Activated naive CD8-positive, alpha-beta T cell treated with anti-CD3 and anti-CD28 coated beads, Interleukin-2, amount 50 U/mL, for 24 hours (primary cell): Measurements from ENCODE around the gene CRYAA.
"Not testable (repeated sequence)": the region's sequence is repeated elsewhere in the genome, so short reads cannot be mapped to it uniquely, and the experiment has no call there.

Experiments used
- ATAC-seq: fragments of 150-1000 bp; cut with Tn5 transposase; one replicate; pipeline ENCODE4 v1.10.0; 2021
- DNase-seq: peaks from one replicate; pipeline ENCODE4 v3.0.0; 2021
- H3K27ac Mint-ChIP-seq: one replicate; pipeline ENCODE4 v1.8.0; 2021; ENCODE audit warnings: mild to moderate bottlenecking, mixed read lengths
- H3K27me3 Mint-ChIP-seq: one replicate; pipeline ENCODE4 v1.8.0; 2021; ENCODE audit warnings: mixed read lengths
- H3K36me3 Mint-ChIP-seq: one replicate; pipeline ENCODE4 v1.8.0; 2021; ENCODE audit warnings: low read depth, mixed read lengths
- H3K4me1 Mint-ChIP-seq: one replicate; pipeline ENCODE4 v1.8.0; 2021; ENCODE audit warnings: mixed read lengths
- H3K4me3 Mint-ChIP-seq: one replicate; pipeline ENCODE4 v1.8.0; 2021; ENCODE audit warnings: mild to moderate bottlenecking, moderate library complexity, mixed read lengths
- H3K9me3 Mint-ChIP-seq: one replicate; pipeline ENCODE4 v1.8.0; 2021; ENCODE audit warnings: mixed read lengths

Gene CRYAA, protein sequence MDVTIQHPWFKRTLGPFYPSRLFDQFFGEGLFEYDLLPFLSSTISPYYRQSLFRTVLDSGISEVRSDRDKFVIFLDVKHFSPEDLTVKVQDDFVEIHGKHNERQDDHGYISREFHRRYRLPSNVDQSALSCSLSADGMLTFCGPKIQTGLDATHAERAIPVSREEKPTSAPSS

DNA sequence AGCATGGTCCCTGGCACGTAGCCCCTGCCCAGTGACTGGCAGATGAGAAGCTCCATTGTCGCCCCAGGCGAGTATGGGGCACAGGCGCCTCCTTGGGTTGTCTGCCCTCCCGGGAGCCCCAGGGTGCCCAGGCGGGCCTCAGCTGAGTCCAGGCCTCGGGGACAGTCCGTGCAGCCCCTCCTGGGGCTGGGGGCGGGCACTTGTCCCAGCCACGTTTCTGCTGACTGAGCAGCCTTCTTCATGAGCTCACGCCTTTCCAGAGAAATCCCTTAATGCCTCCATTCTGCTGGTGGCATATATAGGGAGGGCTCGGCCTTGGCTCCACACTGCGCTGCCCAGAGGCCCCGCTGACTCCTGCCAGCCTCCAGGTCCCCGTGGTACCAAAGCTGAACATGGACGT lies at the start of gene CRYAA:
CRYAA (plus strand) TSS at position 301 of the 400 bp plus-strand sequence; CDS start at position 393, 92 bp downstream.
- not testable (repeated sequence) for H3K36me3 Mint-ChIP-seq, H3K4me1 Mint-ChIP-seq, DNase-seq, H3K27ac Mint-ChIP-seq, H3K27me3 Mint-ChIP-seq, ATAC-seq, H3K4me3 Mint-ChIP-seq, H3K9me3 Mint-ChIP-seq

DNA sequence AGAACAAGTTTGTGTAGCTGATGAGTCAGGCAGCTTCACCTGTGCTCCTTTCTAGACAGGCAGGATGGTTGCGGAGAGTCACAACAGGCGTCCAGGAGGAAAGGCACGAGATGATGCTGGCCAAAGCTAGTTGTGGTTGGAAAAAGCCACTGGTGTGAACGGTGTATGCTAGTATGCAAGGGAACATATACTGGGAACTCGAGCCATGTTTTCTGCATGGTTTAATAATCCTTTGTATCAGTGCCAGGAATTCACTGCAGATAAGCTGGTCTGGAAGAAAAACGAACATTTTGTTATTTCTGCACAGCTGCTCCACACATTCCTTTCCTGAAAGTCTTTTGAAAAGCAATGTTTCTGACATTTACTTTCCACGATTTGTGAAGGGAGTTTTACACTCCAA lies 38.7 kb upstream of the CRYAA start:
- not testable (repeated sequence) for H3K4me3 Mint-ChIP-seq, H3K4me1 Mint-ChIP-seq, H3K27me3 Mint-ChIP-seq, H3K36me3 Mint-ChIP-seq, ATAC-seq, H3K27ac Mint-ChIP-seq, H3K9me3 Mint-ChIP-seq, DNase-seq

DNA sequence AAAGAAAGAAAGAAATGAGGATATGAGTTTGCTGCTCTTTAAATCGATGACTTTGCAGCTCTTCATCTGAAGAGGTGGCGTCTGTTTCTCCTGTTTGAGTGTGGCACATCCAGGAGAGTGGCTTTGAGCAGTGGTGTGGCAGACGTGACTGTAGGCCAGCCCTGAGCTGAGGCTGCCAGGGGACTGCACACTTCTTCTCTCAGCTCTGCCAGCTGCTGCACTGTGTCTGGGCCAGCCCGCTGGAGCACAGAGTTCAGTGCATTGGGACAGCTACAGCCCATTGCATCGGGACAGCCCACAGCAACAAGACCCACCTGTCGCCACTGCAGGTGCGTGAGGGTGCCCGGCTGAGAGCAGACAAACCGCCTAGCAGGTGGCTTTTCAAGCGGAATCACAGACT lies 34.3 kb upstream of the CRYAA start:
- H3K9me3 Mint-ChIP-seq, H3K4me3 Mint-ChIP-seq, H3K4me1 Mint-ChIP-seq, H3K36me3 Mint-ChIP-seq, DNase-seq, ATAC-seq, H3K27me3 Mint-ChIP-seq, H3K27ac Mint-ChIP-seq: not testable (repeated sequence)

GRCh38 chr21:43138944-43139343 lies 29.9 kb upstream of the CRYAA start:
- not testable (repeated sequence) for DNase-seq, ATAC-seq, H3K4me3 Mint-ChIP-seq

GRCh38 chr21:43141407-43141806 lies 27.4 kb upstream of the CRYAA start:
- H3K4me1 Mint-ChIP-seq = not testable (repeated sequence)

More at GRCh38 chr21:43138944-43139343, 29.9 kb upstream of the CRYAA start:
- H3K27ac Mint-ChIP-seq, H3K27me3 Mint-ChIP-seq, H3K36me3 Mint-ChIP-seq, H3K4me1 Mint-ChIP-seq, H3K9me3 Mint-ChIP-seq: not testable (repeated sequence)

DNA sequence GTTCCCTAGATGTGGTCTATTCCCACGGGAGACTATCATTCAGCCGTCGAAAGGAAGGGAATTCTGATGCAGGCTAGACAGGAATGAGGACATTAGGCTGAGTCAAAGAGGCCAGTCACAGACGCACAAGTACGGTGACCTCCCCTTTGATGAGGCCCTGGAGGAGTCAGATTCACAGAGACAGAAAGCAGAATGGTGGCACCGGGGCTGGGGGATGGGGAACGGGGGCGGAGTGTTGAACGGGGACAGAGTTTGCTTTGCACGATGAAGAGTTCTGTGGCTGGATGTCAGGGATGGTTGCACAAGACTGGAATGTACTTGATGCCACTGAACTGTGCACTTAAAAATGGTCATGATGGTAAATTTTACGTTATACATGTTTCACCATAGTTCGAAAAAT lies 22.2 kb upstream of the CRYAA start:
- not testable (repeated sequence) for H3K4me1 Mint-ChIP-seq, H3K27ac Mint-ChIP-seq, H3K4me3 Mint-ChIP-seq, H3K9me3 Mint-ChIP-seq, H3K36me3 Mint-ChIP-seq, ATAC-seq, H3K27me3 Mint-ChIP-seq, DNase-seq

More at GRCh38 chr21:43141407-43141806, 27.4 kb upstream of the CRYAA start:
- H3K27me3 Mint-ChIP-seq, ATAC-seq, H3K9me3 Mint-ChIP-seq, H3K27ac Mint-ChIP-seq, DNase-seq, H3K4me3 Mint-ChIP-seq, H3K36me3 Mint-ChIP-seq: not testable (repeated sequence)

DNA sequence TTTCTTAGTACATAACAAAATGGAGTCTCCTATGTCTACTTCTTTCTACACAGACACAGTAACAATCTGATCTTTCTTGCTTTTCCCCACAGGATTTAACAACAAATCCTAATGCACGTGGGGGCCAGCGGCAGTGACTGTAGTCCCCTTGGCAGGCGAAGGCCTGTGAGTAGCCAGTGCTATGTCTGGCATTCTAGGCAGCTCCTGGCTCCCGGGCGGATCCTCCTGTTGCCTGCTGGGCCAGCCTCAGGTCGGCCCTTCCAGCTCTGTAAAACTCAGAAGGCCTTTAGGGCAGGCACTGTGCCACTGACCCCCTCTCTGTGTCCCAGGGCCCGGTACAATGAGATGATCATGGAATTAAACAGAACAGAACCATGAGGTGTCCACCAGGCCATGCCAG lies 20.8 kb upstream of the CRYAA start:
- not testable (repeated sequence) for DNase-seq, ATAC-seq, H3K27me3 Mint-ChIP-seq, H3K9me3 Mint-ChIP-seq, H3K4me3 Mint-ChIP-seq, H3K4me1 Mint-ChIP-seq, H3K27ac Mint-ChIP-seq, H3K36me3 Mint-ChIP-seq

GRCh38 chr21:43149344-43149743 lies 19.5 kb upstream of the CRYAA start:
- not testable (repeated sequence) for H3K27me3 Mint-ChIP-seq, H3K4me3 Mint-ChIP-seq, H3K36me3 Mint-ChIP-seq, H3K4me1 Mint-ChIP-seq, ATAC-seq, H3K27ac Mint-ChIP-seq, H3K9me3 Mint-ChIP-seq, DNase-seq

DNA sequence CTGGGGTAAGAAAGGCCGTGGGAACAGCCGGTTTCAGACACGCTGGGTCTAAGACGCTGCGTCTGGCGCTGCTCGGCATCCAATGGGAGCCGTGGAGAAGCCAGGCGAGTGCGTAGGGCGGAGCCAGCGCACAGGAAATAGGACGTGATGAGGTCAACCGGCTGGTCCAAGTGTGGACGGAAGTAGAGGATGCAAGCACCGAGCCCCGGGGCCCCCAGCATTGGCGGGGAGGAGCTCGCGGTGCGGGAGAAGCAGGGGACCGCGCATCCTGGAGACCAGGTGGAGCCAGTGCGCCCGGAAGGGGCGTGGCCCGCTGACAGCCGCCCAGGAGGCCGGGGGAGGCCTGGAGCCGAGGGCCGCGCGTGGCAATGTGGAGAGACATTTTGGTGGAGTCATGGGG lies 15.2 kb upstream of the CRYAA start:
- not testable (repeated sequence) for H3K27ac Mint-ChIP-seq, ATAC-seq, H3K4me3 Mint-ChIP-seq, H3K36me3 Mint-ChIP-seq, H3K9me3 Mint-ChIP-seq, H3K4me1 Mint-ChIP-seq, H3K27me3 Mint-ChIP-seq, DNase-seq

GRCh38 chr21:43159279-43160175 lies 9.3 kb upstream of the CRYAA start:
- H3K27me3 Mint-ChIP-seq, ATAC-seq, H3K27ac Mint-ChIP-seq, DNase-seq, H3K9me3 Mint-ChIP-seq, H3K36me3 Mint-ChIP-seq, H3K4me3 Mint-ChIP-seq, H3K4me1 Mint-ChIP-seq: not testable (repeated sequence)

- H3K27me3 Mint-ChIP-seq, DNase-seq, H3K27ac Mint-ChIP-seq, ATAC-seq, H3K36me3 Mint-ChIP-seq, H3K9me3 Mint-ChIP-seq, H3K4me3 Mint-ChIP-seq, H3K4me1 Mint-ChIP-seq: not testable (repeated sequence)
These were observed 6.7 kb upstream of the CRYAA start for GRCh38 chr21:43161826-43162707.

DNA sequence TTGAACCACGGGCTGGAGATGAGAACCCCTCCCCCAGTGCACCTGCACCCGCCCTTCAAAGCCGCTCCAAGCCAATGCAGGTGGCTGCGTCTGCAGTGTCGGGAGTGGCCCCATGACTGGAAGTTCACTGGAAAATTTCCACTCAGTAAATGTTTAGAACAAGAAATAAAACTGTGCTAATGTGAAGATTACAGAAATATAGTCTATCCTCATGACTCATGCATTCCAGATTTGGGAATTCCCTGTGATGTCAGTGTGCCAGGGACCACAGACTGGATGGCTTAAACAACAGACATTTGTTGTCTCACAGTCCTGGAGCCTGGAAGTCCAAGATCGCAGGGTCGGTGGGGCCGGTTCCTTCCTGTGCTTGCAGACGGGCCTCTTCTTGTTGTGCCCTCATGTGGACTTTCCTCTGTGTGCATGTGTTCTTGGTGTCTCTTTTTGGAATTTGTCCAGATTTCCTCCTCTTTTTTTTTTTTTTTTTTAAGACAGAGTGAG lies 6.1 kb upstream of the CRYAA start:
- DNase-seq, H3K36me3 Mint-ChIP-seq, H3K4me3 Mint-ChIP-seq, H3K27me3 Mint-ChIP-seq, H3K27ac Mint-ChIP-seq, H3K4me1 Mint-ChIP-seq, ATAC-seq, H3K9me3 Mint-ChIP-seq: not testable (repeated sequence)

GRCh38 chr21:43164823-43165222 lies 4.0 kb upstream of the CRYAA start:
- DNase-seq, H3K36me3 Mint-ChIP-seq, H3K27me3 Mint-ChIP-seq, H3K4me3 Mint-ChIP-seq, H3K4me1 Mint-ChIP-seq, ATAC-seq, H3K27ac Mint-ChIP-seq, H3K9me3 Mint-ChIP-seq: not testable (repeated sequence)

GRCh38 chr21:43165734-43166133 lies 3.1 kb upstream of the CRYAA start:
- H3K4me1 Mint-ChIP-seq, H3K4me3 Mint-ChIP-seq, ATAC-seq, H3K27ac Mint-ChIP-seq, H3K27me3 Mint-ChIP-seq, H3K9me3 Mint-ChIP-seq, DNase-seq, H3K36me3 Mint-ChIP-seq: not testable (repeated sequence)
